ENCODE results near the gene TGFBRAP1. TPM values are rescaled to one million over a fixed set of nuclear protein-coding genes. Genes with fewer than 3 reads are reported as not detected.
"Not testable (repeated sequence)": the region's sequence is repeated elsewhere in the genome, so short reads cannot be mapped to it uniquely, and the experiment has no call there.

The TGFBRAP1 gene
- total RNA-seq, 1 donor, result 17.7 TPM

DNA sequence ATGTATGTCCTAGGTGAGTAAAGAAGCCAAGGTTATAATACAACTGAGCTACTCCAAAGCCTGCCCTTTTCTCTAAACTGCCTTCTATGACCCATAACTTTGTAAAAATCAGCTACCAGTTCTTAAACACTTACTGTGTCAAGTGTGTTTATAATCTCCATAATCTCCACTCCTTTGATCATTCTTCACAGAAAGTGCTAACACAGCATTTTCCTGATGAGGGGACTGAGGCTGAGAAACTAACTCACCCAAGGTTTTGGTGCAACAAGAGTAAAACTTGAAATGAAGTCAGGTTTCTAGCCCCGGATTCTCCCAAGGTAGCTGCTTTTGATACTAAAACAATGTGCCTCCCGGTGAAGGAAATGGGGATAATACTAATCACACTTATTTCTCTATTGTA lies 5.9 kb upstream of the TGFBRAP1 start:
- no peak for DNase-seq (ENCODE audit: low read depth)
- TF ChIP-seq, protein P1, sequence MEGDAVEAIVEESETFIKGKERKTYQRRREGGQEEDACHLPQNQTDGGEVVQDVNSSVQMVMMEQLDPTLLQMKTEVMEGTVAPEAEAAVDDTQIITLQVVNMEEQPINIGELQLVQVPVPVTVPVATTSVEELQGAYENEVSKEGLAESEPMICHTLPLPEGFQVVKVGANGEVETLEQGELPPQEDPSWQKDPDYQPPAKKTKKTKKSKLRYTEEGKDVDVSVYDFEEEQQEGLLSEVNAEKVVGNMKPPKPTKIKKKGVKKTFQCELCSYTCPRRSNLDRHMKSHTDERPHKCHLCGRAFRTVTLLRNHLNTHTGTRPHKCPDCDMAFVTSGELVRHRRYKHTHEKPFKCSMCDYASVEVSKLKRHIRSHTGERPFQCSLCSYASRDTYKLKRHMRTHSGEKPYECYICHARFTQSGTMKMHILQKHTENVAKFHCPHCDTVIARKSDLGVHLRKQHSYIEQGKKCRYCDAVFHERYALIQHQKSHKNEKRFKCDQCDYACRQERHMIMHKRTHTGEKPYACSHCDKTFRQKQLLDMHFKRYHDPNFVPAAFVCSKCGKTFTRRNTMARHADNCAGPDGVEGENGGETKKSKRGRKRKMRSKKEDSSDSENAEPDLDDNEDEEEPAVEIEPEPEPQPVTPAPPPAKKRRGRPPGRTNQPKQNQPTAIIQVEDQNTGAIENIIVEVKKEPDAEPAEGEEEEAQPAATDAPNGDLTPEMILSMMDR (IDR thresholded peaks at IDR 0.05; ENCODE audit: insufficient read depth, low read length), result no peak
- no peak overlapping the region for H3K4me3 ChIP-seq (ENCODE audit: low read depth, low read length)

- no peak overlapping the region for H3K4me3 ChIP-seq (ENCODE audit: low read depth, low read length)
- TF ChIP-seq, protein P1 (IDR thresholded peaks at IDR 0.05; ENCODE audit: insufficient read depth, low read length), result no peak
- no peak for DNase-seq (ENCODE audit: low read depth)
Measured at GRCh38 chr2:105334211-105334610, 4.7 kb upstream of the TGFBRAP1 start.

DNA sequence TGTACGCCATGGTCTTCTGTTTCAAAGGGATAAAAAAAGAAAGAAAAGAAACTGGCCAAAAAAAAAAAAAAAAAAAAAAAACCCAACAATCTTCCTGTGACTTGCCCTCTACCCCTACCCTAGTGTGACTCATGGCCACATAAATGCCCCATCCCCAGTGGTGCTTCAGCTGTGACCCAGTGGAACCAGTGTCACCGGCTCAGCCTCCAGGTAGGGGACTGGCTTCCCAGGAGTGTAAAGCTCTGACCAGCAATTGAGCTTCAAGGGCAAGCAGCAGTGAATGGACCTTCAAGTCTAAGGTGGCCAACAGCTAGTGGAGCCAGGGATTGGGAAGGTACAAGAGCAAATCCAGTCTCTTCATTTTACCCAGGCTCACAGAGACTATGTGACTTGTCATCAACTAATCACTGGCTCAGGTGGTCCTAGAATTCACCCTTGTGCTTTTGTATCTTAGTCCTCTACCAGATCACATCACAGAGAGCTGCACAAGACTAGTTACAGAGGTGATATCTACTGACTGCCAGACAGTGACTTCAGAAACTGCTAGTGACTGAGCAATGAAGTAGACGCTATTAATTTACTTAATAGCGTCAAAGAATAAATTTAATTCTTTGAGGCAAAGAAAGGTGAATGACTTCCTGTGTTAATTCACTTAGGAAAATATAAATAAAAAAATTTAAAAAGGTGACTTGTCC lies 1.3 kb upstream of the TGFBRAP1 start:
- no peak overlapping the region for H3K4me3 ChIP-seq (ENCODE audit: low read depth, low read length)
- no peak for DNase-seq (ENCODE audit: low read depth)
- TF ChIP-seq, protein P1 (IDR thresholded peaks at IDR 0.05; ENCODE audit: insufficient read depth, low read length), result no peak

- TF ChIP-seq, protein P1 (IDR thresholded peaks at IDR 0.05; ENCODE audit: insufficient read depth, low read length), result no peak
- no peak for DNase-seq (ENCODE audit: low read depth)
- peak overlapping the region; percentile 82 for H3K4me3 ChIP-seq (ENCODE audit: low read depth, low read length)
Measured at GRCh38 chr2:105329197-105329554, 359 bp downstream of the TGFBRAP1 start.

DNA sequence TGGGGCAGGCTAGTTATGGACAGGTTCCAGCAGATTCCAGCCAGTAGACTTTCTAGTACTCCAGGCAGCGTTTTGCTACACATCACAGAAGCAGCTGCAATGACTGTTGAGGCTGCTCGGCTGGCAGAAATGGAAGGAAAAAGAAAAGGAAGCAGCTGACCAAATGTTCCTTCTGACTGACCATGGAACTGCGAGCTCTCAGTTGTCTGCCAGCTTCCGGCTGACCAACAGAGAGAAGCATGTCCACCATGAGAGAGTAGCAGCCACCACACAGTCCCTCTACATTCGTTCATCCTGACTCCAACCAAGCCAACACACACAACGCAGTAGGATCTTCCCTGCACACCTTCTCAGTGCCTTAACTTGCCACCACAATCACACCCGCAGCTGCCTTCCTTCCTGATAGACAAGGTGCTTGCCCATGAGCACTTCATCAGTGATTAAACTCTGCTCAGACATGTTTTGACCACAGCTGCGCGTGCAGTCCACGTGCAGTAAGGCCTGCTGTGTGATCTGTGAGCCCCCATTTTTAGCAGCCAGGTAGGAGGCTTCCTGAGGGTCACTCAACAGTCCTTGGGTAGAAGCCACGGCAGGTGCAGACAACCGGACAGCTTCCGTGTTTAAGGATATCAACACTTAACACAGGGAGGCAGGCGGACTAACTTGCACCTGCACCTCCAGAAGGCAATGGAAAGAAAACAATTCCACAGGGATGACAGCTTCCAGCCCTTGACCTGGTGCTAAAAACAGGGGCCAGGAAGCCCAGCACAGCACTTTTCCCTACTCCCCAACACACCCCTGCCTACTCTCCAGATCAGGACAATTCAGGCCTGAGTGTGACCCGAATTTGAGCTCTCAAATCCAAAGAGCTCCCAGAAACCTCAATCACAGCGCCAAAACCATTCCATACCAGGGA lies 996 bp downstream of the TGFBRAP1 start:
- H3K4me3 ChIP-seq (ENCODE audit: low read depth, low read length), result peak overlapping the region; percentile 82
- DNase-seq (ENCODE audit: low read depth), result peak; percentile 50
- TF ChIP-seq, protein P1 (IDR thresholded peaks at IDR 0.05; ENCODE audit: insufficient read depth, low read length), result no peak

GRCh38 chr2:105327690-105328089 lies 1.8 kb downstream of the TGFBRAP1 start:
- TF ChIP-seq, protein P1 (IDR thresholded peaks at IDR 0.05; ENCODE audit: insufficient read depth, low read length), result no peak
- DNase-seq (ENCODE audit: low read depth), result no peak
- H3K4me3 ChIP-seq (ENCODE audit: low read depth, low read length), result no peak overlapping the region

DNA sequence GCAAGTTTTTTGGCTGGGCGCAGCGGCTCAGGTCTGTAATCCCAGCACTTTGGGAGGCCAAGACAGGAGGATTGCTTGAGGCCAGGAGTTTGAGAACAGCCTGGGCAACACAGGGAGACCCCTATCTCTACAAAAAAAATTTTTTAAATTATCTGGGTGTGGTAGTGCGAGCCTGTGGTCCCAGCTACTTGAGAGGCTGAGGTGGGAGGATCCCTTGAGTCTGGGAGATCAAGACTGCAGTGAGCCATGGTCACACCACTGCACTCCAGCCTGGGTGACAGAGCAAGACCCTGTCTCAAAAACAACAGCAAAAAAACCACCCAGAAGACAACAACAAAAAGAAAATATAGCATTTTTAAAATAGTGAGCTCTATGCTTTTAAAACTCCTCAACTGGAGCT lies 2.3 kb downstream of the TGFBRAP1 start:
- DNase-seq (ENCODE audit: low read depth); H3K4me3 ChIP-seq (ENCODE audit: low read depth, low read length): not testable (repeated sequence)

Data from fibroblast of the aortic adventitia (primary cell).